ENCODE data around the gene PLEKHA7. TPM values are rescaled to one million over a fixed set of nuclear protein-coding genes. Genes with fewer than 3 reads are reported as not detected.

The PLEKHA7 gene
- total RNA-seq, 2 donors from 2014 or later: 17.5 to 21.9 TPM

DNA sequence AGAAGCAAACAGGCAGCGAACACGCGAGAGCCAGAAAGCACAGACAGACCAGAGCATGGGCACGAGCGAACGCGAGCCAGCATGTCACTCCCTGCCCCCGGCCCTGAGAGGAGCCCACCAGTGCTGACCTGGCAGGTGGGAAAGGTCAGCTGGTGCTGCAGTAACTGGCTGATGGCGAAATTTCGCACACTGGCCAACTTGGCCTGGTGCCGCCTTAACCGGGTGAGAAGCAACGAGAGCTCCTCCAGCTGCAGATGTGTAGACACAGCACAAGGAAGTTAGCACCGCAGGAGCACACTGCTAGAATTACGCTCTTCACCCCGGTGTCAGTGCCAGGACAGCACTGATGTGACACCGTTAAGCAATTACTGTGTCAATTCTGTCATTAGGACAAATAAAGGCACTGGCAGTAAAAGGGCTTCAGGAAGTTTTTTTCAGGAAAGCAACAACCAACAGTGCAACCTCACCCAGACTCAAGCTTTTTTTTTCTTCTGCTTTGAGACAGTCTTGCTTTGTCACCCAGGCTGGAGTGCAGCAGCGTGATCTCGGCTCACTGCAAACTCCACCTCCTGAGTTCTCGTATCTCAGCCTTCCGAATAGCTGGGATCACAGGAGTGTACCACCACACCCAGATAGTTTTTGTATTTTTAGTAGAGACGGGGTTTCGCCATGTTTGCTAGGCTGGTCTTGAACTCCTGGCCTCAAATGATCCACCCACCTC lies 199.0 kb downstream of the PLEKHA7 start:
- DNase-seq: no peak
- 80 to 92% methylated on average over 20 to 23 of the region's 23 CpGs for WGBS, 2 experiments (ENCODE audit: insufficient coverage in 1 of 2, insufficient read length in 1 of 2)
- no peaks in the 10 kb centered on the region for H3K27me3 Mint-ChIP-seq (ENCODE audit: insufficient read depth)
- Histone ChIP-seq H3K27me3 (ENCODE audit: control insufficient read depth, insufficient read depth, low read length, poor library complexity, severe bottlenecking) (no peaks in the 10 kb centered on the region), H3K9me3 (ENCODE audit: control insufficient read depth, low read length) (no peaks in the 10 kb centered on the region), H3K36me3 (ENCODE audit: control insufficient read depth, insufficient read depth, low read length) (peaks cover 16% of the 10 kb centered on the region), H3K27ac (ENCODE audit: low read depth, low read length) (no peak overlapping the region), H3K4me3 (ENCODE audit: low read length) (no peak overlapping the region), H3K4me1 (ENCODE audit: control insufficient read depth, insufficient read depth, low read length) (peaks cover 28% of the 10 kb centered on the region), H3K9ac (ENCODE audit: extremely low read depth, low read length, poor library complexity, severe bottlenecking) (no peak overlapping the region)
- H3K27ac Mint-ChIP-seq: peak overlapping the region; percentile 75
- no peak overlapping the region for H3K4me3 Mint-ChIP-seq
- H3K9me3 Mint-ChIP-seq: no peaks in the 10 kb centered on the region
- TF ChIP-seq CTCF (conservative IDR thresholded peaks at IDR 0.05): no peak
- peaks cover 11% of the 10 kb centered on the region for H3K36me3 Mint-ChIP-seq (ENCODE audit: low read depth)
- peaks cover 50% of the 10 kb centered on the region for H3K4me1 Mint-ChIP-seq

DNA sequence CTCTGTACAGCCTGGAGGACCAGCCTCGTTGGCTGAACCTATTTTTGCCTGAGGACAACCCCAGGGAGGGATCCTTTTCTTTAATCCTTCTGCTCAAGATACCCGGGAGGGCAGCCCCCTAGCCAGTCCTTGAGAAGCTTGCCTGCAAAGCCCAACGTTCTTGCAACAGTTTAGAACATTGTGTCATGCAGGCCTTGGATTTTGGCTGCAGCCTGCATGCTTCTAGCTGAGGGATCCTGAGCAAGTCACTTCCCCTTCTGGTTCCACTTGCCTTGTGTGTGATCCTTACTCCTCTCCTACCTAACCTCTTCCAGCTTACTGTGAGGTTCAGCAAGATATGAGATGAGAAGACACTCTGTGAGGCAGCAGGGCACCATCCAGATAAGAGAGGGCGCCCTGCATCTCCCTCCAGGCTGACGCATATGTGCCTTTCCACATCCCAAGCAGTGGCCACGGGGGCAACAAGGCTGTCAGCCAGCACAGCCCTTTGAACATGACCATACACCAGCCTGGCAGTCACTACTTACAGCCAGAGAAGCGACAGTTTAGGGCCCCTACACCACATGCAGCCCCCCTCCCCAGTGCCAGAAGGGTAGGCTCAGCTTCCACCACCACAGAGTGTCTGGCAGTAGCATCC lies 199.7 kb downstream of the PLEKHA7 start:
- Mint-ChIP-seq H3K36me3 (ENCODE audit: low read depth) (peaks cover 11% of the 10 kb centered on the region), H3K4me3 (no peak overlapping the region), H3K9me3 (no peaks in the 10 kb centered on the region), H3K27me3 (ENCODE audit: insufficient read depth) (no peaks in the 10 kb centered on the region), H3K27ac (no peak overlapping the region), H3K4me1 (peaks cover 49% of the 10 kb centered on the region)
- Histone ChIP-seq H3K27ac (ENCODE audit: low read depth, low read length) (no peak overlapping the region), H3K4me3 (ENCODE audit: low read length) (no peak overlapping the region), H3K4me1 (ENCODE audit: control insufficient read depth, insufficient read depth, low read length) (peaks cover 25% of the 10 kb centered on the region), H3K9ac (ENCODE audit: extremely low read depth, low read length, poor library complexity, severe bottlenecking) (no peak overlapping the region), H3K27me3 (ENCODE audit: control insufficient read depth, insufficient read depth, low read length, poor library complexity, severe bottlenecking) (no peaks in the 10 kb centered on the region), H3K9me3 (ENCODE audit: control insufficient read depth, low read length) (no peaks in the 10 kb centered on the region), H3K36me3 (ENCODE audit: control insufficient read depth, insufficient read depth, low read length) (peaks cover 16% of the 10 kb centered on the region)
- TF ChIP-seq CTCF (conservative IDR thresholded peaks at IDR 0.05): no peak
- WGBS, 2 experiments (ENCODE audit: insufficient coverage in 1 of 2, insufficient read length in 1 of 2): 80 to 82% methylated on average over 4 to 7 of the region's 7 CpGs
- DNase-seq: no peak

DNA sequence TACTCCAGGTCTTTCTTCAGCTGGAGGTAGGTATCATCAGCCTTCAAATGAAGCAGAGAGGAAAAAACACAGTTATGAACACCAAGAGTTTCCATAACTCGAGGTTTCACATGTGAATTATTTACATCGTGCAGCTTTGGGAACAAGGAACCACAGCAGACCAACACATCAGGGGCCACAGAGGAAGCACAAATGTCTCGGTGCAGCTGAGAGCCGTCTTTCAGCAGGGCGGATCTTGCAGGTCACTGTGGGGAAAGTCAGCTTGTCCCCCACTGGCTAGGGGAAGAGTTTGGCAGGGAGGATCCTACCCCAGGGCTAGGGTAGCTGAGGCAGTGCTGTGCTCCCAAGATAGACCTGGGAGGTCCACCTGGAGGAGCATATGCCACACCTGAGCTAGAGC lies 201.1 kb downstream of the PLEKHA7 start:
- no peak overlapping the region for H3K9ac ChIP-seq (ENCODE audit: extremely low read depth, low read length, poor library complexity, severe bottlenecking)
- H3K4me3 Mint-ChIP-seq: no peak overlapping the region
- DNase-seq: no peak
- no peaks in the 10 kb centered on the region for H3K9me3 ChIP-seq (ENCODE audit: control insufficient read depth, low read length)
- no peak for TF ChIP-seq CTCF (conservative IDR thresholded peaks at IDR 0.05)
- 93 to 98% methylated on average over 3 to 5 of the region's 5 CpGs for WGBS, 2 experiments (ENCODE audit: insufficient coverage in 1 of 2, insufficient read length in 1 of 2)
- no peaks in the 10 kb centered on the region for H3K9me3 Mint-ChIP-seq
- H3K4me1 ChIP-seq (ENCODE audit: control insufficient read depth, insufficient read depth, low read length): peaks cover 25% of the 10 kb centered on the region
- H3K27me3 ChIP-seq (ENCODE audit: control insufficient read depth, insufficient read depth, low read length, poor library complexity, severe bottlenecking): no peaks in the 10 kb centered on the region
- H3K27ac Mint-ChIP-seq: peak overlapping the region; percentile 91
- H3K4me3 ChIP-seq (ENCODE audit: low read length): no peak overlapping the region
- H3K36me3 ChIP-seq (ENCODE audit: control insufficient read depth, insufficient read depth, low read length): peaks cover 16% of the 10 kb centered on the region
- peaks cover 11% of the 10 kb centered on the region for H3K36me3 Mint-ChIP-seq (ENCODE audit: low read depth)
- H3K27me3 Mint-ChIP-seq (ENCODE audit: insufficient read depth): no peaks in the 10 kb centered on the region
- peaks cover 45% of the 10 kb centered on the region for H3K4me1 Mint-ChIP-seq
- H3K27ac ChIP-seq (ENCODE audit: low read depth, low read length): no peak overlapping the region
